HTR-8/SVneo (cell line): ENCODE measurements around the gene ADRA2C.

Source experiments
- DNase-seq: peaks from one replicate; pipeline ENCODE4 v3.0.0; 2011; ENCODE audit warnings: low spot score, mixed read lengths; ENCODE audit not compliant: insufficient read length
- FAIRE-seq: peaks from 2 replicates; lab custom pipeline; 2011; peaks lifted over from hg19 to GRCh38; lab: Jason Lieb, UNC

ADRA2C gene

GRCh38 chr4:3732076-3733028 lies 33.8 kb upstream of the ADRA2C start:
- FAIRE-seq (no peak), DNase-seq (no peak)

GRCh38 chr4:3733195-3733594 lies 33.0 kb upstream of the ADRA2C start:
- no peak for DNase-seq
- no peak for FAIRE-seq

GRCh38 chr4:3735196-3735595 lies 31.0 kb upstream of the ADRA2C start:
- FAIRE-seq (no peak), DNase-seq (no peak)

DNA sequence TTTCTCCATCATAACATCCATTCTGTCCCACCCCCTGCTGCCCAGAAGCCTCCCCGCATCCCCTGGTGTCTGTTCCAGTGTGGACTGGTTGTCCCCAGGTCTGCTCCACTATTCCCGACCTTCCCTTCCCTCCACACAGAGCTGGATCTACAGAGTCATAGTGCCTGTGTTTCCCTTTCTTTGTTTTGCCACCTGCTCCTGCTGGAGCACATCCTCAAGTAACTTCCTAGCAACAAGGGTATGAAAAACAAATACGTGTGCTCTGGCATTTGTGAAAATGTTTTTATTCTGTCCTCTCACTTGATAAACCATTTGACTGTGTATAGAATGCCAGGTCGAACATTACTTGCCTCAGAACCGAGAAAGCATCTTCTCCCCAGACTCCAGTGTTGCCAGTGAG lies 29.9 kb upstream of the ADRA2C start:
- DNase-seq (no peak), FAIRE-seq (no peak)

- DNase-seq (no peak), FAIRE-seq (no peak)
Measured at GRCh38 chr4:3736806-3737205, 29.4 kb upstream of the ADRA2C start.

GRCh38 chr4:3739577-3739976 lies 26.6 kb upstream of the ADRA2C start:
- no peak for DNase-seq
- no peak for FAIRE-seq

GRCh38 chr4:3740256-3740655 lies 25.9 kb upstream of the ADRA2C start:
- no peak for FAIRE-seq
- no peak for DNase-seq

DNA sequence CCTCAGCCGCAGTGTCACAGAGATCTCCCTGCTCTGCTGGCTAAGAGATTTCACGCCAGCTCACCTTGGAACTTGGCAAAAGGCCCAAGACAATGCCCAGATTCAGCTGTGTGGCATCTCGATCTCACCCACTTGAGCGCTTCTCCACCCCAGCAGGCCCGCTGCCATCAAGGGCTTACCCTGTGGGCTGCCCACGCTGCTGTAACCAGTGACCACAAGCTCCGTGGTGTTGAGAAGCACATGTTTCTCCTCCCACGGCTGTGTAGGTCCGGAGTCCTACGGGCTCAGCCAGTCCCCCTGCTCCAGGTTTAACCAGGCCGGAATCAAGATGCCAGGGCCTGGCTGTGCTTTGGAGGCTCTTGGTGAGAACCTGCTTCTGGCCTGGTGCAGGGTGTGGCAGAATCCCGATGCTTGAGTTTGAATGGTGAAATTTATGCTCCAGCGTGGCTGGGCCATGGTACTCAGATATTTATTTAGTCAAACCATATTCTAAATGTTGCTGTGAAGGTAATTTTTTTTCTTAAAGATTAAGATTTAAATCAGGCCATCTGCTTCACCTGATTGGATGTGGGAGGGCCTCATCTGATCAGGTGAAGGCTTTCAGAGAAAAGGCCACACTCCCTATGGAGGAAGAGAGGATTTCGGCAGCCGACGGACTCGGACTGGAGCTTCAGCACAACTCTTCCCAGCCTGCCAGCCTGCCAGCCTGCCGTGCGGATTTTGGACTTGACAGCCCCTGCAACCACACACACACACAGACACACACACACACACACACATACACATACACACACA lies 24.8 kb upstream of the ADRA2C start:
- FAIRE-seq = no peak

DNA sequence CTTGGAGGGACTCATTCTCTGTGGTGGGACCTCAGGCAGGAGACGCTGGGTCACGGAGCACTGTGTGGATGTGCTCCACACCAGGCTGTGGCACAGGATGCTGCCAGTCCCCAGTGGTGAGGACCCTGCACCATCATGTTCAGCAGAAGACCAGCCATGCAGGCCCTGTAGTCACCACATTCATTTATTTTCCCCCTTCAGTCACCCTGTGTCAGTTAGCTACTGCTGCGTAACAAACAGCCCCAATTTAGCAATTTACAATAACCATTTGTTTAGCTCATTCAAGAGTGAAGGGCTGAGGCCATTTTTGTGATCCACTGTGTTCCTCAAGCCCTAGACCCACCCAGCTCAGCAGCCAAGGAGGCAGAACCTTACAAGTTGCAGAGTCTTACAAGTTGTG lies 23.6 kb upstream of the ADRA2C start:
- no peak for FAIRE-seq
- no peak for DNase-seq

More for the DNA sequence above, 24.8 kb upstream of the ADRA2C start:
- DNase-seq = no peak

DNA sequence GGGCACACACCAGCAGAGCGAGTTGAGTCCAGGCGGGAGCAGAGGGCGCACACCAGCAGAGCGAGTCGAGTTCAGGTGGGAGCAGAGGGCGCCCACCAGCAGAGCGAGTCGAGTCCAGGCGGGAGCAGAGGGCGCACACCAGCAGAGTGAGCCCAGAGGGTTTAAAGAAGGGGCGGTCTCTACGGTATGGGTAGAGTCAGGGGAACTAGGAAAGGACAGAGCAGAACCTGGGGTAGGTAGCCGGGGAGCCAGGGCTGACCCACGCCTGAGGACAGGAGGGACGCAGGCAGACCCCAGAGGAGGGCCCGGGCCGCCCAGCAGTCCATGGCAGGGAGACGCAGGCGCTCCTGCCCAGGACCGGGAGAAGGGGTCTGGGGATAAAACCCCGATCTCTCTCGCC lies 22.0 kb upstream of the ADRA2C start:
- no peak for FAIRE-seq

GRCh38 chr4:3744901-3745300 lies 21.3 kb upstream of the ADRA2C start:
- no peak for DNase-seq
- FAIRE-seq = no peak

More for the DNA sequence above, 22.0 kb upstream of the ADRA2C start:
- no peak for DNase-seq

- no peak for DNase-seq
- no peak for FAIRE-seq
Measured at GRCh38 chr4:3745886-3746656, 20.1 kb upstream of the ADRA2C start.

DNA sequence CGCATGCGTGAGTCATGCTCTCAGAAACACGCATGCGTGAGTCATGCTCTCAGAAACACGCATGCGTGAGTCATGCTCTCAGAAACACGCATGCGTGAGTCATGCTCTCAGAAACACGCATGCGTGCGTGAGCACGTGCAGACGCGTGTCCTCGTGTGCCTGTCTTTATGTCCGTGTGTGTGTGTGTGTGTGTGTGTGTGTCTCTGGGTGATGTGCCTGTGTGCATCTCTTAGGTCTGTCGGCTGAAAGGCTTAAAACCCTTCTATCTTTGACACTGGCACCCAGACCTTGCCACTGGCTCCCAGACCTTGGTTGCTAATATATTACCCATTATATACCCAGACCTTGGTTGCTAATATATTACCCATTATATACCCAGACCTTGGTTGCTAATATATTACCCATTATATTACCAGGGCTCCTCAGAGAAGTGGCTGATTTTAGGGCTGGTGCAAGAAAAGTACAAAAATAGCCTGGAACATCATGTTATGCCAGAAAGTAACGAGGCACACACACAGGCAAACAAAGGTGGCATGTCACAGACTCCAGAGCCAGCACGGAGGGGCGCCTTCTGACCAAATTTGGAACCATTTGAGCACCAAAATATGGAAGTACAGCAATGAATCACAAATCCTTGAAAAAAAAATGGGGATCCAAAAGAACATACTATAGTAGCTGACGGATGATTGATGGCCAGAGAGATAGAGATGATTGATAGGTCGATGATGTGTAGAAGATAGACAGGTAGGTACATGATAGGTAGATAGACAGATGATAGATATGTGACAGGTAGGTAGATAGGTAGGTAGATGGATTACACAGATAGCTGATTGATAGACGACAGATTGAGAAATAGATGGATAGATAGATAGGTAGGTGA lies 19.2 kb upstream of the ADRA2C start:
- DNase-seq (no peak), FAIRE-seq (no peak)

- DNase-seq = no peak
- no peak for FAIRE-seq
Measured at GRCh38 chr4:3747581-3747904, 18.6 kb upstream of the ADRA2C start.

GRCh38 chr4:3748136-3748898 lies 17.9 kb upstream of the ADRA2C start:
- no peak for DNase-seq
- FAIRE-seq = no peak

DNA sequence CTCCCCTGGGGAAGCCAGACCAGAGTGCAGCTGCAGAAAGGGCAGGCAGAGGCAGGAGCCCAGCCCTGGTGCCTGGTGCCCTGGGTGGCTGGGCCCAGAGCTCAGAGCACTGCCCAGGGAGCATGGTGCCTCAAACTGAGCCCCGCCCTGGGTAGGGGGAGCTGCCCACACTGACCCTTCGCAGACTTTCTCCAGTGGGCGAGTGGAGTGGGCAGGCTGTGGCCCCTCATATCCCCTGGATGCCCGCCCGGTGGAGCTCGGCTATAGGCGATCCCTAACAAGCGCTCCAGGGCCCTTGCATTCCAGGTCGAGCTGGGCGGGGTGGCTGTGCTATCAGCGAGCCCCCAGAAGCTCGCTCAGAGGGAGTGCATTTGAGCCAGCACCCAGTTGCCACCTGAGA lies 17.1 kb upstream of the ADRA2C start:
- FAIRE-seq (no peak), DNase-seq (no peak)

- FAIRE-seq = no peak
- DNase-seq = no peak
Measured at GRCh38 chr4:3750334-3750733, 15.9 kb upstream of the ADRA2C start.

- FAIRE-seq = no peak
- no peak for DNase-seq
Measured at GRCh38 chr4:3752022-3752421, 14.2 kb upstream of the ADRA2C start.
